ENCODE measurements around the gene SHISA9. TPM values are rescaled to one million over a fixed set of nuclear protein-coding genes. Genes with fewer than 3 reads are reported as not detected.

The SHISA9 gene
- total and polyA plus RNA-seq, 8 donors, result 0.15 to 1.3 (median 0.38) TPM; not detected in 4

GRCh38 chr16:12879812-12880211, 21.6 kb upstream of the SHISA9 start:
- H3K27ac ChIP-seq, result no peak overlapping the region
- intact Hi-C loops (cut with DNase I; ENCODE audit: low total_unique reads), result no loop called here
- 81 to 98% (median 91%) methylated on average over 2 of the region's 2 CpGs for WGBS, 5 donors
- H3K9me3 ChIP-seq, result no peaks in the 10 kb centered on the region
- no peak overlapping the region for H3K4me3 ChIP-seq
- TF ChIP-seq CTCF (IDR thresholded peaks at IDR 0.05) (no peak), POLR2AphosphoS5 (IDR thresholded peaks at IDR 0.05) (no peak), EP300 (IDR thresholded peaks at IDR 0.05) (no peak), POLR2A (IDR thresholded peaks at IDR 0.05) (no peak)
- H3K27me3 ChIP-seq, result no peaks in the 10 kb centered on the region
- no peaks in the 10 kb centered on the region for H3K36me3 ChIP-seq
- no peak for DNase-seq
- H3K4me1 ChIP-seq, result no peaks in the 10 kb centered on the region

DNA sequence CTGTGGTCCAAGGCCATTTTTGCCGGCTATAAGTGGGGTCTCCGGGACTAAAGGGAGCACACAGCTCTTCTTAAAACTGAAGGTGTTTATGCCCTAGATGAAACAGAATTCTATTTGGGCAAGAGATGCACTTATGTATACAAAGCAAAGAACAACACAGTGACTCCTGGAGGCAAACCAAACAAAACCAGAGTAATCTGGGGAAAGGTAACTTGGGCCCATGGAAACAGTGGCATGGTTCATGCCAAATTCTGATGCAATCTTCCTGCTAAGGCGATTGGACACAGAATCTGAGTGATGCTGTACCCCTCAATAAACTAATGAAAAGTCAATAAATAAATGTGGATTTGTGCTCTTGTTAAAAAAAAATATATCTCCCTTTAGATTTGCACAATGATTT, 20.2 kb upstream of the SHISA9 start:
- Histone ChIP-seq H3K4me1 (no peaks in the 10 kb centered on the region), H3K9me3 (no peaks in the 10 kb centered on the region), H3K27ac (no peak overlapping the region), H3K27me3 (no peaks in the 10 kb centered on the region), H3K36me3 (no peaks in the 10 kb centered on the region), H3K4me3 (no peak overlapping the region)
- no peak for DNase-seq
- TF ChIP-seq EP300 (IDR thresholded peaks at IDR 0.05), result no peak
- WGBS, 5 donors, result 75 to 83% (median 81%) methylated on average over 3 of the region's 3 CpGs
- intact Hi-C loops (cut with DNase I; ENCODE audit: low total_unique reads), result no loop called here

DNA sequence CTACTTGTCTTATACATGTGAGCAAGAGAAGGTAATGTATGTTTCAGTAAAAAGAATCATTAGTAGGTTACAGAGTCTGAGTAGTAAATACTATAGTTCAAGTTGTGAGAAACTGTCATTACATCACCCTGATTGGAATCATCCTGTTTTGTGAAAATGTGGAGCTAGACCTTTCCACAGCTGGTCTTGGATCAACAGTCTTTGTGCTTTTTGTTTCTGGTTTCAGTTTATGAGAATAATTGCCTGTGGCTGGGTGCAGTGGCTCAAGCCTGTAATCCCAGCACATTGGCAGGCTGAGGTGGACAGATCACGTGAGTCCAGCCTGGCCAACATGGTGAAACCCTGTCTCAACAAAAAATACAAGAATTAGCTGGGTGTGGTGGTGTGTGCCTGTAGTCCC, 19.7 kb upstream of the SHISA9 start:
- Histone ChIP-seq H3K27ac (no peak overlapping the region), H3K4me1 (no peaks in the 10 kb centered on the region), H3K36me3 (no peaks in the 10 kb centered on the region), H3K27me3 (no peaks in the 10 kb centered on the region), H3K4me3 (no peak overlapping the region), H3K9me3 (no peaks in the 10 kb centered on the region)
- TF ChIP-seq EP300 (IDR thresholded peaks at IDR 0.05) (no peak), POLR2A (IDR thresholded peaks at IDR 0.05) (no peak), CTCF (IDR thresholded peaks at IDR 0.05) (no peak), POLR2AphosphoS5 (IDR thresholded peaks at IDR 0.05) (no peak)
- intact Hi-C loops (cut with DNase I; ENCODE audit: low total_unique reads), result no loop called here
- 35 to 83% (median 55%) methylated on average over 1 of the region's 1 CpG for whole genome bisulfite sequencing, 5 donors
- no peak for DNase-seq

- no peak overlapping the region for H3K27ac ChIP-seq
- intact Hi-C loops (cut with DNase I; ENCODE audit: low total_unique reads), result no loop called here
- H3K4me1 ChIP-seq, result no peaks in the 10 kb centered on the region
- WGBS, 5 donors, result 44 to 66% (median 61%) methylated on average over 5 of the region's 5 CpGs
- H3K27me3 ChIP-seq, result no peaks in the 10 kb centered on the region
- TF ChIP-seq CTCF (IDR thresholded peaks at IDR 0.05) (no peak), POLR2A (IDR thresholded peaks at IDR 0.05) (no peak), EP300 (IDR thresholded peaks at IDR 0.05) (no peak), POLR2AphosphoS5 (IDR thresholded peaks at IDR 0.05) (no peak)
- no peak overlapping the region for H3K4me3 ChIP-seq
- no peaks in the 10 kb centered on the region for H3K9me3 ChIP-seq
- DNase-seq, result no peak
- no peaks in the 10 kb centered on the region for H3K36me3 ChIP-seq
Observed at GRCh38 chr16:12885742-12886141, 15.7 kb upstream of the SHISA9 start.

DNA sequence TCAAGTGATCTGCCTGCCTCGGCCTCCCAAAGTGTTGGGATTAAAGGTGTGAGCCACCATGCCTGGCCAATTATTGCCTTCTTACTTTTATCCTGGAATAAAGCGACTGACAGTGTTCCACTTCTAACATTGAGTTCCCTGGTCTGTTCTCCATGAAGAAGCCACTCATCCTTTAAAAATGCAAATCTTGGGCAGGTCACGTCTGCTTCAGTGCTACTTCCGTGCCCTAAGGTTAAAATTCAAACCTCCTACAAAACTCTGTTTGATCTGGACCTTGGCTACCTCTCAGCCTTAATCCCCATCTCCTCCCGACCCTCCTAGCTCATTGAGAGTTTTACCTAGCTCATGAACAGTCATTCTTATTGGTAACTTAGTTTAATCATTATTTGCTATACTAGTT, 9.6 kb upstream of the SHISA9 start:
- H3K27ac ChIP-seq, result no peak overlapping the region
- no peaks in the 10 kb centered on the region for H3K4me1 ChIP-seq
- WGBS, 5 donors, result 52 to 67% (median 59%) methylated on average over 5 of the region's 5 CpGs
- H3K27me3 ChIP-seq, result peaks cover 0 to 3% (median 0%) of the 10 kb centered on the region in 3 donors
- intact Hi-C loops (cut with DNase I; ENCODE audit: low total_unique reads), result no loop called here
- H3K9me3 ChIP-seq, result no peaks in the 10 kb centered on the region
- no peak for TF ChIP-seq POLR2AphosphoS5 (IDR thresholded peaks at IDR 0.05)
- no peak for TF ChIP-seq POLR2A (IDR thresholded peaks at IDR 0.05)
- TF ChIP-seq EP300 (IDR thresholded peaks at IDR 0.05), result no peak
- TF ChIP-seq CTCF (IDR thresholded peaks at IDR 0.05), result no peak
- DNase-seq, result no peak
- no peaks in the 10 kb centered on the region for H3K36me3 ChIP-seq
- H3K4me3 ChIP-seq, result no peak overlapping the region

Data from stomach (tissue), 9 donors.